Bronchial epithelial cell (primary cell): ENCODE measurements around the gene OSTN. TPM values are rescaled to one million over a fixed set of nuclear protein-coding genes. Genes with fewer than 3 reads are reported as not detected.

Experiments used
- DNase-seq: peaks from one replicate; pipeline ENCODE4 v3.0.0-alpha.2; 2010; ENCODE audit warnings: low read depth
- FAIRE-seq: peaks from 2 replicates; lab custom pipeline; 2011; peaks lifted over from hg19 to GRCh38; lab: Jason Lieb, UNC
- H3K27me3 ChIP-seq: 2 replicates; pipeline ENCODE4 v1.5.1; 2011; ENCODE audit warnings: low read length; ENCODE audit not compliant: control insufficient read depth, insufficient read depth
- H3K36me3 ChIP-seq: 2 replicates; pipeline ENCODE4 v1.5.1; 2011; ENCODE audit warnings: low read length; ENCODE audit not compliant: control insufficient read depth, insufficient read depth
- H3K4me3 ChIP-seq: 2 replicates; pipeline ENCODE4 v1.5.1; 2011; ENCODE audit warnings: mild to moderate bottlenecking, low read depth, low read length, control low read depth
- total RNA-seq: library from RNA; depleted of rRNA; stranded (reverse); fragments of >200 nt; gene quantifications from 2 replicates; pipeline ENCODE4 v1.2.1, GENCODE V29; 2014
- TF ChIP-seq, protein P1 (sequence below): IDR thresholded peaks from 2 replicates; pipeline ENCODE4 v1.5.1; 2011; ENCODE audit warnings: mild to moderate bottlenecking, moderate library complexity, low read length, control low read depth, inconsistent platforms; ENCODE audit not compliant: insufficient read depth, severe bottlenecking

Gene OSTN
- not detected in 2 replicates for total RNA-seq

DNA sequence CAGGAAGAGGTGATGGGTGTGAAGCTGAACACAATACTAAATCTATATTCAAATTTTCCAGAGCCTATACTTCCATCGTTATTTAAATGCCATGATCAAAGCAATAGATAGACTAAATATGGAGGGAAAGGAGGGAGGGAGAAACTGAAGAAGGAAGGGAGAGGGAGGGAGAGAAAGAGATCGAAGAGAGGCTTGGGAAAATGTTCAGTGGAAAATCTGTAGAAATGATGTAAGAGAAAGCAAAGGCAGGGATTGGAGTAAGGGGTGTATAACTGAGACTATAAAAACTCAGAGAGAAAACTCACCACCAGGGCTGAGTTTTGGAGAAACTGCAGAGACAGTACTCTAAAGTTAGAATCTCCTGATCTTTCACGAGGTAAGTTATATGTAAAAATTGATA lies at the start of gene OSTN:
Gene OSTN (plus strand): TSS at position 310 of the 400 bp plus-strand sequence. CDS start 13,292 bp downstream, outside the sequence.
- TF ChIP-seq, protein P1, sequence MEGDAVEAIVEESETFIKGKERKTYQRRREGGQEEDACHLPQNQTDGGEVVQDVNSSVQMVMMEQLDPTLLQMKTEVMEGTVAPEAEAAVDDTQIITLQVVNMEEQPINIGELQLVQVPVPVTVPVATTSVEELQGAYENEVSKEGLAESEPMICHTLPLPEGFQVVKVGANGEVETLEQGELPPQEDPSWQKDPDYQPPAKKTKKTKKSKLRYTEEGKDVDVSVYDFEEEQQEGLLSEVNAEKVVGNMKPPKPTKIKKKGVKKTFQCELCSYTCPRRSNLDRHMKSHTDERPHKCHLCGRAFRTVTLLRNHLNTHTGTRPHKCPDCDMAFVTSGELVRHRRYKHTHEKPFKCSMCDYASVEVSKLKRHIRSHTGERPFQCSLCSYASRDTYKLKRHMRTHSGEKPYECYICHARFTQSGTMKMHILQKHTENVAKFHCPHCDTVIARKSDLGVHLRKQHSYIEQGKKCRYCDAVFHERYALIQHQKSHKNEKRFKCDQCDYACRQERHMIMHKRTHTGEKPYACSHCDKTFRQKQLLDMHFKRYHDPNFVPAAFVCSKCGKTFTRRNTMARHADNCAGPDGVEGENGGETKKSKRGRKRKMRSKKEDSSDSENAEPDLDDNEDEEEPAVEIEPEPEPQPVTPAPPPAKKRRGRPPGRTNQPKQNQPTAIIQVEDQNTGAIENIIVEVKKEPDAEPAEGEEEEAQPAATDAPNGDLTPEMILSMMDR, result no peak
- no peak for DNase-seq
- Histone ChIP-seq H3K27me3 (peaks cover 1% of the 10 kb centered on the region), H3K4me3 (no peak within 1 kb of the TSS), H3K36me3 (no peaks in the 10 kb centered on the region)
- no peak for FAIRE-seq

DNA sequence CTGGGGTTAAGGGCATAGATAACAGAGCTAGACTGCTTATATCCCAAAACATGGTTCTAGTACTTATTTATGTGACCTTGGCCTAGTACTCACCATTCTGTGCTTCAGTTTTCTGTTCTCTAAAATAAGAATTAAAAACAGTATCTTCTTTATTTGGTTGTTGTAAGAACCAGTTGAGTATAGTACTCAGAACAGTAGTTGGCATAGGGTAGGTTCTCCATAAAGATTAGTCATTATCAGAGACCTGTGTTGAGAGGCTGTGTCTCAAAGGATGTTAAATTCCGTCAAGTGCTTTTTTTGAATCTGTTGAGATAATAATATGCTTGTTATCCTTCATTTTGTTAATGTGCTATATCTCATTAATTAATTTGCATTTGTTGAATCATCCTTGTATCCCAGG lies 47.4 kb upstream of the OSTN start:
- Histone ChIP-seq H3K27me3 (no peaks in the 10 kb centered on the region), H3K36me3 (no peaks in the 10 kb centered on the region), H3K4me3 (no peak overlapping the region)
- FAIRE-seq (no peak), DNase-seq (no peak)
- TF ChIP-seq, protein P1, result no peak

DNA sequence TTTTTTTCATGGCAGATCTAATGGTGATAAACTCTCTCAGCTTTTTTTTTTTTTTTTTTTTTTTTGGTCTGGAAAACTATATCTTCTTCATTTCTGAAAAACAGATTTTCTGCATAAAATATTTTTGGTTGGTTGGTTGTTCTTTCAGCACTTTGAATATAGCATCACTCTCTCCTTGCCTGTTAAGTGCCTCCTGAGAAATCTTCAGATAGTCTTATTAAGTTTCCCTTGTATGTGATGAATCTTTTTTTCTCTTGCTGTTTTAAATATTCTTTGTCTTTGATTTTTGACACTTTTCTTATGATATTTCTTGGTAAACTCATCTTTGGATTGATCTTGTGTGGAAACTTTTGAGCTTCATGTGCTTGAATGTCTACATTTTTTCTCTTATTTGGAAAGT lies 44.2 kb upstream of the OSTN start:
- Histone ChIP-seq H3K27me3 (no peaks in the 10 kb centered on the region), H3K4me3 (no peak overlapping the region), H3K36me3 (no peaks in the 10 kb centered on the region)
- FAIRE-seq (no peak), DNase-seq (no peak)
- TF ChIP-seq, protein P1, result no peak

- H3K4me3 ChIP-seq, result no peak overlapping the region
- no peak for DNase-seq
- no peak for FAIRE-seq
- no peaks in the 10 kb centered on the region for H3K36me3 ChIP-seq
- no peaks in the 10 kb centered on the region for H3K27me3 ChIP-seq
- TF ChIP-seq, protein P1, result no peak
These were observed 40.8 kb upstream of the OSTN start for GRCh38 chr3:191158247-191158646.

DNA sequence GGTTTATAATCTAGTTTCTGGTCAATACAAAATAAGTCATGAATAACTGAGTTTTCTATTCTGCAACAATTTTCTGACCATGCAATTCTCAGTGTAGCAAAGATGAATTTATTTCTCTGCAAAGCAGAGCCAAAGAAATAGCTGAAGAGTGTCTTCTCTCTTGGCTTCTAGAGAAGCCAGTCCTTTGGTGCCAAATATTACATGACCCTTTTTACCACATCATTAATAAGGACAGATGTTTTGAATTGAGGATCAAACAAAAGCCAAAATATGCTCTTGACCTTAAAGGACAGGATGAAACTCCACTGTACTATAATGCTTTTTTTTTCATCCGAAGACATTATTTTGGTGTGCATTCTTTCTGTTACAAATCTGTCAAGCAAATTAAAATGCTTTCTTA lies 40.2 kb upstream of the OSTN start:
- TF ChIP-seq, protein P1, result no peak
- Histone ChIP-seq H3K4me3 (no peak overlapping the region), H3K36me3 (no peaks in the 10 kb centered on the region), H3K27me3 (no peaks in the 10 kb centered on the region)
- FAIRE-seq, result no peak
- DNase-seq, result no peak

DNA sequence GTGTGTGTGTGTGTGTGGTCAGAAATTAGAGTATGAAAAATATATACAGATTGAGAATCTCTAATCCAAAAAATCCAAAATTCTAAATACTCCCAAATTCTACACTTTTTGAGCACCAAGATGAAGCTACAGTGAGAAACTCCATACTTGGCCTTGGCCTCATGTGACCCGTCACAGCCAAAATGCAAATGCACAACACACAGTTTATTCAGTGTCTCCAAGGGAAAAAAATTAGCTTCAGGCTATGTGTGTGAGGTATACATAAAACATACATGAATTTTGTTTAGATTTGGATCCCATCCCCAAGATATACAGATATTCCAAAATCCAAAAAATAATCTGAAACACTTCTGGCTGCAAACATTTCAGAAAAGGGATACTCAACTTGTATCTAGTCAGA lies 33.2 kb upstream of the OSTN start:
- H3K36me3 ChIP-seq, result no peaks in the 10 kb centered on the region
- no peak for DNase-seq
- TF ChIP-seq, protein P1, result no peak
- no peaks in the 10 kb centered on the region for H3K27me3 ChIP-seq
- FAIRE-seq, result no peak
- H3K4me3 ChIP-seq, result no peak overlapping the region
